Measurements from ENCODE around the gene TTC24.
"Not testable (repeated sequence)": the region's sequence is repeated elsewhere in the genome, so short reads cannot be mapped to it uniquely, and the experiment has no call there.

TTC24 gene

GRCh38 chr1:156586323-156586722 is 6.8 kb downstream of the TTC24 start:
- no peak for DNase-seq (ENCODE audit: low read depth in 2 of 3, low spot score in 2 of 3)

GRCh38 chr1:156586892-156587477 is 7.5 kb downstream of the TTC24 start:
- no peak for DNase-seq (ENCODE audit: low read depth in 2 of 3, low spot score in 2 of 3)

- DNase-seq (ENCODE audit: low read depth in 2 of 3, low spot score in 2 of 3) = not testable (repeated sequence)
Measured at GRCh38 chr1:156587927-156588326, 8.4 kb downstream of the TTC24 start.

- DNase-seq (ENCODE audit: low read depth in 2 of 3, low spot score in 2 of 3) = no peak
Measured at GRCh38 chr1:156589546-156589945, 10.0 kb downstream of the TTC24 start.

GRCh38 chr1:156590326-156591180 is 11.0 kb downstream of the TTC24 start:
- DNase-seq (ENCODE audit: low read depth in 2 of 3, low spot score in 2 of 3) = no peak

GRCh38 chr1:156591181-156591431 is 11.6 kb downstream of the TTC24 start:
- DNase-seq (ENCODE audit: low read depth in 2 of 3, low spot score in 2 of 3) = no peak

- DNase-seq (ENCODE audit: low read depth in 2 of 3, low spot score in 2 of 3) = peak in 2 of 3 experiments; percentile 46 to 66
Measured at GRCh38 chr1:156591432-156592157, 12.1 kb downstream of the TTC24 start, which contains the start of gene NAXE. NAXE (plus strand) TSS chr1:156591776; CDS start chr1:156591805, 29 bp downstream.

GRCh38 chr1:156592158-156592909 is 12.8 kb downstream of the TTC24 start:
- DNase-seq (ENCODE audit: low read depth in 2 of 3, low spot score in 2 of 3) = no peak

GRCh38 chr1:156592910-156593660 is 13.6 kb downstream of the TTC24 start:
- no peak for DNase-seq (ENCODE audit: low read depth in 2 of 3, low spot score in 2 of 3)

- DNase-seq (ENCODE audit: low read depth in 2 of 3, low spot score in 2 of 3) = no peak
Measured at GRCh38 chr1:156593661-156593989, 14.1 kb downstream of the TTC24 start.

GRCh38 chr1:156594190-156594589 is 14.7 kb downstream of the TTC24 start:
- no peak for DNase-seq (ENCODE audit: low read depth in 2 of 3, low spot score in 2 of 3)

- no peak for DNase-seq (ENCODE audit: low read depth in 2 of 3, low spot score in 2 of 3)
Measured at GRCh38 chr1:156595016-156595415, 15.5 kb downstream of the TTC24 start.

GRCh38 chr1:156596426-156596825 is 16.9 kb downstream of the TTC24 start:
- DNase-seq (ENCODE audit: low read depth in 2 of 3, low spot score in 2 of 3) = no peak

- DNase-seq (ENCODE audit: low read depth in 2 of 3, low spot score in 2 of 3) = no peak
Measured at GRCh38 chr1:156598125-156598524, 18.6 kb downstream of the TTC24 start.

- DNase-seq (ENCODE audit: low read depth in 2 of 3, low spot score in 2 of 3) = no peak
Measured at GRCh38 chr1:156598731-156599432, 19.4 kb downstream of the TTC24 start.

- DNase-seq (ENCODE audit: low read depth in 2 of 3, low spot score in 2 of 3) = no peak
Measured at GRCh38 chr1:156599811-156600210, 20.3 kb downstream of the TTC24 start.

GRCh38 chr1:156600733-156601121 is 21.2 kb downstream of the TTC24 start:
- no peak for DNase-seq (ENCODE audit: low read depth in 2 of 3, low spot score in 2 of 3)

- DNase-seq (ENCODE audit: low read depth in 2 of 3, low spot score in 2 of 3) = peak; percentile 53 to 63 (median 61)
Measured at GRCh38 chr1:156601122-156601830, 21.8 kb downstream of the TTC24 start, which contains the start of gene GPATCH4. GPATCH4 (minus strand) TSS chr1:156601479.

GRCh38 chr1:156601892-156602291 is 22.4 kb downstream of the TTC24 start:
- DNase-seq (ENCODE audit: low read depth in 2 of 3, low spot score in 2 of 3) = no peak

Data from activated CD8-positive, alpha-beta memory T cell treated with anti-CD3 and anti-CD28 coated beads for 48 hours (primary cell).